H1 (cell line): ENCODE results near the gene COL19A1. TPM values are rescaled to one million over a fixed set of nuclear protein-coding genes. Genes with fewer than 3 reads are reported as not detected.

Source experiments
- CTCF ChIA-PET: fragments of 300-600 bp; sonication (Branson Sonifier 250); formaldehyde crosslinking; loops from one replicate; lab custom pipeline; 2021; ENCODE audit not compliant: partially characterized antibody; lab: Charles Lee
- POLR2A ChIA-PET: fragments of 300-600 bp; sonication (Branson Sonifier 250); formaldehyde crosslinking; loops from one replicate; lab custom pipeline; 2021; ENCODE audit warnings: inconsistent platforms; ENCODE audit not compliant: partially characterized antibody; lab: Charles Lee
- DNase-seq, 2 experiments: peaks; one replicate each; pipeline versions ENCODE4 v3.0.0 to v3.0.0-alpha.2; 2010 to 2022; ENCODE audit warnings: low spot score in 2 of 2, low read depth in 1 of 2, mixed read lengths in 1 of 2
- FAIRE-seq: peaks from 2 replicates; lab custom pipeline; 2011; peaks lifted over from hg19 to GRCh38; lab: Jason Lieb, UNC
- H2AFZ ChIP-seq: 2 replicates; pipeline ENCODE4 v1.8.1; 2012; ENCODE audit warnings: low read length, inconsistent platforms
- H2AK5ac ChIP-seq: 2 replicates; pipeline ENCODE4 v1.6.1; 2013; ENCODE audit warnings: low read depth, low read length
- H2BK120ac ChIP-seq: replicated peaks from 2 replicates; pipeline ENCODE3; 2013; ENCODE audit warnings: low read depth, low read length, inconsistent platforms
- H2BK12ac ChIP-seq: 2 replicates; pipeline ENCODE4 v1.6.1; 2013; ENCODE audit warnings: low read depth, low read length
- H2BK15ac ChIP-seq: 2 replicates; pipeline ENCODE4 v1.6.1; 2013; ENCODE audit warnings: low read length
- H2BK20ac ChIP-seq: 2 replicates; pipeline ENCODE4 v1.6.1; 2013; ENCODE audit warnings: low read length
- H2BK5ac ChIP-seq: 2 replicates; pipeline ENCODE4 v1.6.1; 2013; ENCODE audit warnings: low read depth, low read length
- H3K14ac ChIP-seq: 2 replicates; pipeline ENCODE4 v1.6.1; 2013; ENCODE audit warnings: inconsistent platforms; ENCODE audit not compliant: insufficient read length
- H3K18ac ChIP-seq: 2 replicates; pipeline ENCODE4 v1.6.1; 2013; ENCODE audit warnings: low read length; ENCODE audit errors: extremely low read depth
- H3K23ac ChIP-seq: 2 replicates; pipeline ENCODE4 v1.6.1; 2013; ENCODE audit warnings: inconsistent platforms; ENCODE audit not compliant: insufficient read length
- H3K23me2 ChIP-seq: 2 replicates; pipeline ENCODE4 v1.6.1; 2013; ENCODE audit warnings: low read depth, low read length
- H3K27ac ChIP-seq: 2 replicates; pipeline ENCODE4 v1.6.1; 2011; ENCODE audit warnings: low read depth, low read length, inconsistent platforms
- H3K27me3 ChIP-seq, 4 experiments: replicated peaks in 1 of 4; 1 replicate in 1 of 4; 2 replicates in 3 of 4; pipeline versions ENCODE4 v1.6.1 to v1.8.1; 2011 to 2013; ENCODE audit warnings: low read length in 3 of 4, mild to moderate bottlenecking in 3 of 4, inconsistent platforms in 2 of 4, mixed read lengths in 2 of 4, moderate library complexity in 1 of 4; ENCODE audit not compliant: control insufficient read depth in 3 of 4, insufficient read depth in 3 of 4; ENCODE audit errors: extremely low read depth in 1 of 4
- H3K36me3 ChIP-seq, 4 experiments: 2 replicates each; pipeline versions ENCODE4 v1.6.1 to v1.8.1; 2011 to 2013; ENCODE audit warnings: mild to moderate bottlenecking in 4 of 4, low read length in 3 of 4, moderate library complexity in 2 of 4, control low read depth in 1 of 4, inconsistent platforms in 1 of 4; ENCODE audit not compliant: insufficient read depth in 4 of 4, control insufficient read depth in 2 of 4
- H3K4ac ChIP-seq: replicated peaks from 2 replicates; pipeline ENCODE3; 2013; ENCODE audit warnings: low read length, low read depth, mixed read lengths, inconsistent platforms; ENCODE audit not compliant: insufficient read length
- H3K4me1 ChIP-seq, 4 experiments: replicated peaks in 1 of 4; 1 replicate in 1 of 4; 2 replicates in 3 of 4; pipeline versions ENCODE4 v1.6.1 to v1.8.1; 2011 to 2013; ENCODE audit warnings: low read length in 3 of 4, inconsistent platforms in 2 of 4, mixed read lengths in 1 of 4; ENCODE audit not compliant: insufficient read depth in 4 of 4, control insufficient read depth in 3 of 4
- H3K4me2 ChIP-seq, 2 experiments: 2 replicates each; pipeline versions ENCODE4 v1.6.1 to v1.8.1; 2011 to 2013; ENCODE audit warnings: low read depth in 2 of 2, low read length in 2 of 2, control low read depth in 1 of 2, inconsistent platforms in 1 of 2, mild to moderate bottlenecking in 1 of 2; ENCODE audit not compliant: insufficient read depth in 1 of 2
- H3K4me3 ChIP-seq, 4 experiments: fragments of 200-600, 300-600 bp in 1 of 4; sonication (generic), shearing (Covaris generic), sonication (Bioruptor Twin) in 1 of 4; 2 replicates each; pipeline versions ENCODE4 v1.5.1 to v1.8.1; 2011 to 2016; ENCODE audit warnings: low read length in 4 of 4, low read depth in 3 of 4, control low read depth in 2 of 4, inconsistent platforms in 2 of 4, mild to moderate bottlenecking in 2 of 4, mixed read lengths in 1 of 4, moderate library complexity in 1 of 4; ENCODE audit not compliant: insufficient read depth in 2 of 4; ENCODE audit errors: extremely low read depth in 1 of 4
- H3K56ac ChIP-seq: replicated peaks from 2 replicates; pipeline ENCODE3; 2013; ENCODE audit warnings: low read depth, mild to moderate bottlenecking, mixed read lengths, low read length, inconsistent platforms; ENCODE audit not compliant: insufficient read length
- H3K79me1 ChIP-seq: 2 replicates; pipeline ENCODE4 v1.6.1; 2013; ENCODE audit warnings: low read depth, low read length, control low read depth
- H3K79me2 ChIP-seq, 2 experiments: 2 replicates each; pipeline versions ENCODE4 v1.6.1 to v1.8.1; 2012 to 2013; ENCODE audit warnings: low read length in 2 of 2, mild to moderate bottlenecking in 2 of 2, inconsistent platforms in 1 of 2; ENCODE audit not compliant: insufficient read depth in 2 of 2, control insufficient read depth in 1 of 2
- H3K9ac ChIP-seq, 4 experiments: replicated peaks in 1 of 4; 1 replicate in 1 of 4; 2 replicates in 3 of 4; pipeline versions ENCODE4 v1.6.1 to v1.8.1; 2011 to 2013; ENCODE audit warnings: low read depth in 3 of 4, low read length in 3 of 4, control low read depth in 2 of 4, mild to moderate bottlenecking in 2 of 4, moderate library complexity in 2 of 4, inconsistent platforms in 1 of 4; ENCODE audit errors: extremely low read depth in 1 of 4
- H3K9me3 ChIP-seq, 2 experiments: 2 replicates each; pipeline versions ENCODE4 v1.6.1 to v1.8.1; 2012 to 2013; ENCODE audit warnings: mild to moderate bottlenecking in 2 of 2, moderate library complexity in 2 of 2, control low read depth in 1 of 2, inconsistent platforms in 1 of 2, low read depth in 1 of 2, low read length in 1 of 2, mixed read lengths in 1 of 2; ENCODE audit not compliant: insufficient read depth in 2 of 2
- H4K20me1 ChIP-seq, 2 experiments: replicated peaks in 1 of 2; 2 replicates each; pipeline versions ENCODE3 to v1.8.1; 2011 to 2013; ENCODE audit warnings: inconsistent platforms in 2 of 2, low read length in 2 of 2, mild to moderate bottlenecking in 1 of 2; ENCODE audit not compliant: insufficient read depth in 2 of 2, control insufficient read depth in 1 of 2
- H4K5ac ChIP-seq: 2 replicates; pipeline ENCODE4 v1.6.1; 2013; ENCODE audit warnings: low read length, low read depth, mixed read lengths, inconsistent platforms; ENCODE audit not compliant: insufficient read length
- H4K8ac ChIP-seq: 2 replicates; pipeline ENCODE4 v1.8.0; 2013; ENCODE audit warnings: mild to moderate bottlenecking, moderate library complexity, low read length, inconsistent platforms; ENCODE audit not compliant: insufficient read depth; ENCODE audit errors: extremely low read depth
- H4K91ac ChIP-seq: replicated peaks from 2 replicates; pipeline ENCODE3; 2013; ENCODE audit warnings: low read length, mixed read lengths, inconsistent platforms; ENCODE audit not compliant: insufficient read length
- BACH1 ChIP-seq: IDR thresholded peaks from 2 replicates; pipeline ENCODE4 v1.6.1; 2012; ENCODE audit warnings: low read length, improper control_type of control experiment
- CHD1 ChIP-seq: IDR thresholded peaks from 2 replicates; pipeline ENCODE4 v1.6.1; 2012; ENCODE audit warnings: low read depth, low read length, improper control_type of control experiment
- EP300 ChIP-seq, 2 experiments: IDR thresholded peaks; 1 replicate in 1 of 2; 2 replicates in 1 of 2; pipeline ENCODE4 v1.6.1; 2011 to 2012; ENCODE audit warnings: low read depth in 2 of 2, low read length in 2 of 2, mild to moderate bottlenecking in 2 of 2, borderline replicate concordance in 1 of 2, inconsistent platforms in 1 of 2, moderate library complexity in 1 of 2
- HDAC6 ChIP-seq: IDR thresholded peaks from one replicate; pipeline ENCODE4 v1.7.1; 2012; ENCODE audit warnings: low read depth, mild to moderate bottlenecking, inconsistent platforms, low read length, moderate library complexity
- KDM4A ChIP-seq: IDR thresholded peaks from one replicate; pipeline ENCODE4 v1.7.1; 2012; ENCODE audit warnings: low read depth, mild to moderate bottlenecking, moderate library complexity, low read length, inconsistent platforms; ENCODE audit not compliant: severe bottlenecking
- POLR2AphosphoS5 ChIP-seq: IDR thresholded peaks from 2 replicates; pipeline ENCODE4 v1.6.1; 2011; ENCODE audit warnings: low read depth, low read length
- SIRT6 ChIP-seq: IDR thresholded peaks from one replicate; pipeline ENCODE4 v1.7.1; 2012; ENCODE audit warnings: low read length, inconsistent platforms
- polyA plus RNA-seq, 7 experiments: library from polyadenylated mRNA; depleted of rRNA in 3 of 7; stranded (reverse) in 5 of 7; unstranded in 2 of 7; fragments of >200 nt in 5 of 7; fragments of 200-250 nt in 2 of 7; gene quantifications; 1 replicate in 5 of 7; 2 replicates in 1 of 7; 4 replicates in 1 of 7; pipeline versions ENCODE4 v1.2.1 to v1.2.3, GENCODE V29; 2011 to 2013; ENCODE audit warnings: missing spikeins in 2 of 7, mixed read lengths in 2 of 7
- total RNA-seq: library from RNA; stranded (reverse); fragmentation: NEBNext Ultra II Directional; extraction: Animal tissue kit (Norgen Biotek cat#: 25700); gene quantifications from 2 replicates; pipeline ENCODE4 v1.2.1, GENCODE V29; 2021
- TF ChIP-seq, protein P1 (sequence below): IDR thresholded peaks from 2 replicates; pipeline ENCODE4 v1.6.1; 2012; ENCODE audit warnings: inconsistent platforms
- TF ChIP-seq, protein P2 (sequence below): IDR thresholded peaks from 2 replicates; pipeline ENCODE4 v1.6.1; 2011; ENCODE audit warnings: low read length, improper control_type of control experiment
- TF ChIP-seq, protein P3 (sequence below): IDR thresholded peaks from 2 replicates; pipeline ENCODE4 v1.6.1; 2011; ENCODE audit warnings: low read depth, mild to moderate bottlenecking, low read length; ENCODE audit not compliant: insufficient read depth
- TF ChIP-seq, protein P4 (sequence below): IDR thresholded peaks from 2 replicates; pipeline ENCODE4 v1.6.1; 2012; ENCODE audit warnings: low read length, inconsistent platforms

COL19A1 gene
- total and polyA plus RNA-seq, 2 of the 8 experiments (the other 6 are each of a cell fraction or from before 2014, with no cell fraction given), result not detected

DNA sequence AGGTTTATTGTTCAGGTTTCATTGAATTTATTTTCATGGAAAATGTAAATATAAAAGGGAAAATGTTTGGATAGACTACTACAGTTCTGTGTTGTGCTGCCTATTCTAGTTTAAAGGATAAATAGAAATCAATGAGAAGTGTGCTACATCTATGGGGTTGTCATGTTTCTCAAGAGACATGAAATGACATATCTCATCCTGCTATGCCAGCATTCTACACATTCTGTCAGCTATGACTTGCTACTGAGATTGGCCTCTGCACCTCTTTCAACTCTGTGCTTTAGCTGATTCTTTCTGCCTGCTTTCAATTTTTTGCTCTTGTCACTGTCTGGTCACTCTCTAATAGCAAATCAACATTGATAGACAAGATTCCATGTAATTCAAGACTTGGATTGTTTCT, 33.8 kb upstream of the COL19A1 start:
- Histone ChIP-seq H3K4me2 (no peak overlapping the region), H3K9me3 (no peaks in the 10 kb centered on the region), H3K9ac (no peak overlapping the region), H3K23ac (no peak overlapping the region), H3K27me3 (peaks cover 0 to 1% (median 0%) of the 10 kb centered on the region in 4 experiments; a peak in 1 of 7 replicates), H3K18ac (no peak overlapping the region), H4K20me1 (no peaks in the 10 kb centered on the region), H3K4me1 (no peaks in the 10 kb centered on the region), H3K79me1 (no peaks in the 10 kb centered on the region), H3K23me2 (no peaks in the 10 kb centered on the region), H2BK5ac (no peak overlapping the region), H3K79me2 (no peaks in the 10 kb centered on the region), H4K91ac (no peak overlapping the region), H2BK15ac (no peak overlapping the region), H3K4ac (no peak overlapping the region), H2BK120ac (no peak overlapping the region), H3K56ac (no peak overlapping the region), H3K36me3 (no peaks in the 10 kb centered on the region), H2AK5ac (no peak overlapping the region), H4K8ac (no peak overlapping the region), H3K27ac (no peak overlapping the region), H2BK12ac (no peak overlapping the region), H4K5ac (no peak overlapping the region), H2AFZ (no peak overlapping the region), H3K14ac (no peak overlapping the region), H2BK20ac (no peak overlapping the region), H3K4me3 (no peak overlapping the region)
- DNase-seq, result no peak
- ChIA-PET CTCF (interaction anchor here (1.2 kb wide), 1 partner anchor 9 kb away, joined by 4 read pairs; no protein-coding TSS in a partner anchor), POLR2A (no interaction called here)
- FAIRE-seq, result no peak
- TF ChIP-seq POLR2AphosphoS5 (no peak), EP300 (IDR thresholded peaks at IDR 0.05; ENCODE audit: borderline replicate concordance in 1 of 2, low read depth in 2 of 2, low read length in 2 of 2) (no peak), SIRT6 (no peak), KDM4A (no peak), BACH1 (no peak), HDAC6 (no peak), CHD1 (no peak)
- TF ChIP-seq, protein P1, sequence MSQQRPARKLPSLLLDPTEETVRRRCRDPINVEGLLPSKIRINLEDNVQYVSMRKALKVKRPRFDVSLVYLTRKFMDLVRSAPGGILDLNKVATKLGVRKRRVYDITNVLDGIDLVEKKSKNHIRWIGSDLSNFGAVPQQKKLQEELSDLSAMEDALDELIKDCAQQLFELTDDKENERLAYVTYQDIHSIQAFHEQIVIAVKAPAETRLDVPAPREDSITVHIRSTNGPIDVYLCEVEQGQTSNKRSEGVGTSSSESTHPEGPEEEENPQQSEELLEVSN, result no peak
- TF ChIP-seq, protein P2, sequence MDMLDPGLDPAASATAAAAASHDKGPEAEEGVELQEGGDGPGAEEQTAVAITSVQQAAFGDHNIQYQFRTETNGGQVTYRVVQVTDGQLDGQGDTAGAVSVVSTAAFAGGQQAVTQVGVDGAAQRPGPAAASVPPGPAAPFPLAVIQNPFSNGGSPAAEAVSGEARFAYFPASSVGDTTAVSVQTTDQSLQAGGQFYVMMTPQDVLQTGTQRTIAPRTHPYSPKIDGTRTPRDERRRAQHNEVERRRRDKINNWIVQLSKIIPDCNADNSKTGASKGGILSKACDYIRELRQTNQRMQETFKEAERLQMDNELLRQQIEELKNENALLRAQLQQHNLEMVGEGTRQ, result no peak
- TF ChIP-seq, protein P3, sequence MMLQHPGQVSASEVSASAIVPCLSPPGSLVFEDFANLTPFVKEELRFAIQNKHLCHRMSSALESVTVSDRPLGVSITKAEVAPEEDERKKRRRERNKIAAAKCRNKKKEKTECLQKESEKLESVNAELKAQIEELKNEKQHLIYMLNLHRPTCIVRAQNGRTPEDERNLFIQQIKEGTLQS, result no peak
- TF ChIP-seq, protein P4, sequence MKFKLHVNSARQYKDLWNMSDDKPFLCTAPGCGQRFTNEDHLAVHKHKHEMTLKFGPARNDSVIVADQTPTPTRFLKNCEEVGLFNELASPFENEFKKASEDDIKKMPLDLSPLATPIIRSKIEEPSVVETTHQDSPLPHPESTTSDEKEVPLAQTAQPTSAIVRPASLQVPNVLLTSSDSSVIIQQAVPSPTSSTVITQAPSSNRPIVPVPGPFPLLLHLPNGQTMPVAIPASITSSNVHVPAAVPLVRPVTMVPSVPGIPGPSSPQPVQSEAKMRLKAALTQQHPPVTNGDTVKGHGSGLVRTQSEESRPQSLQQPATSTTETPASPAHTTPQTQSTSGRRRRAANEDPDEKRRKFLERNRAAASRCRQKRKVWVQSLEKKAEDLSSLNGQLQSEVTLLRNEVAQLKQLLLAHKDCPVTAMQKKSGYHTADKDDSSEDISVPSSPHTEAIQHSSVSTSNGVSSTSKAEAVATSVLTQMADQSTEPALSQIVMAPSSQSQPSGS, result no peak
